Embryonic facial prominence (tissue), 1 donor: ENCODE results near the gene ATP2C2.

ENCODE experiments used
- DNase-seq: peaks from one replicate; pipeline ENCODE4 v3.0.0-alpha.2; 2016; ENCODE audit errors: extremely low spot score

Gene ATP2C2

DNA sequence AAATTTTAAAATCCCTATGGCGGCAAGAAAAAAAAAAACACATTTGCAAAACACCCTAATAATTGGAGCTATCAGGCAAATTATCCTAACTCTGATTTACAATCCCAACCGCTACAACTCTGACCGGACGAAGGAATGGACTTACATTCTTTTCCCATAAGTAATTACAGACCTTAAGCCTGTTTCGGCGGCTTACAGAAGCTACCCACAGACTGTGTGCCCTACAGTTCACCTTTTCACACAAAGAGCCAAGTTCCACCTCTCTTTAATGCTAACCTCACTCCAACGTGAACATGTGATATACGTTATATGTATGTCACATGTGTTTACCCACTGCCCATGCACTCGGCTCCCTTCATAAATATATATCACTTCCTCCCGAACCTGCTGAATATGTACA is 144.8 kb downstream of the ATP2C2 start:
- DNase-seq, result no peak

DNA sequence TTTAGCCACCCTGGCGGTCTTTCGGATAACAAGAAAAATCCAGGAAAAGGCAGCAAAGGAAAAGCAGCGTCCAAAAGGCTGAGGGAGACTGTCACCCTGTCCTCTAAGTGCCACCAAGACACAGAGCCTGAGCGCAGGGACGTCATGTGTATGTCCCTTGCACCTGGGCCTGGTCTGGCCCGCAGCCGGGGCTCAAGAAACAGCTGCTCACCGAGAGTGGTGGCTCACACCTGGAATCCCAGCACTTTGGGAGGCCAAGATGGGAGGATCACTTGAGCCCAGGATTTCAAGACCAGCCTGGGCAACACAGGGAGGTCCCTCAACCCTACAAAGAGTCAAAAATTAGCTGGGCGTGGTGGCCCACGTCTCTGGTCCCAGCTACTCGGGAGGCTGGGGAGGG is 145.3 kb downstream of the ATP2C2 start:
- no peak for DNase-seq
